Prostate gland (tissue), 2 donors: ENCODE results near the gene HEG1. TPM values are rescaled to one million over a fixed set of nuclear protein-coding genes. Genes with fewer than 3 reads are reported as not detected.
"Not testable (repeated sequence)": the region's sequence is repeated elsewhere in the genome, so short reads cannot be mapped to it uniquely, and the experiment has no call there.

ENCODE experiments used
- DNase-seq: peaks from one replicate; pipeline ENCODE4 v3.0.0-alpha.2; 2019; ENCODE audit warnings: low spot score
- H3K27ac ChIP-seq, 2 donors: fragments of 200-600 bp; sonication (generic); 2 replicates each; pipeline ENCODE4 v1.5.1; 2017 to 2019
- H3K27me3 ChIP-seq: fragments of 200-600 bp; sonication (generic); replicated peaks from 2 replicates; pipeline ENCODE4 v1.5.1; 2019; ENCODE audit not compliant: insufficient read depth
- H3K36me3 ChIP-seq, 2 donors: fragments of 200-600 bp; sonication (generic); 1 replicate in 1 of 2; 2 replicates in 1 of 2; pipeline versions ENCODE4 v1.5.1 to v1.8.1; 2017 to 2019
- H3K4me1 ChIP-seq: fragments of 200-600 bp; sonication (generic); replicated peaks from 2 replicates; pipeline ENCODE4 v1.5.1; 2019
- H3K4me3 ChIP-seq, 2 donors: fragments of 200-600 bp; sonication (generic); 2 replicates each; pipeline ENCODE4 v1.5.1; 2017 to 2019
- H3K9me3 ChIP-seq: fragments of 200-600 bp; sonication (generic); 2 replicates; pipeline ENCODE4 v1.5.1; 2017
- CTCF ChIP-seq, 4 experiments: fragments of 200-600 bp in 2 of 4; fragments of 450-650 bp in 2 of 4; sonication (generic) in 2 of 4; IDR thresholded peaks; 1 replicate in 3 of 4; 2 replicates in 1 of 4; pipeline ENCODE4 v1.5.1; 2016 to 2019; ENCODE audit warnings: antibody characterized with exemption in 4 of 4, mild to moderate bottlenecking in 2 of 4, moderate library complexity in 2 of 4
- POLR2A ChIP-seq: fragments of 450-650 bp; IDR thresholded peaks from one replicate; pipeline ENCODE4 v1.6.1; 2016; ENCODE audit warnings: antibody characterized with exemption, mild to moderate bottlenecking
- POLR2AphosphoS5 ChIP-seq: sonication (generic); formaldehyde crosslinking; IDR thresholded peaks from one replicate; pipeline ENCODE4 v1.6.1; 2017; ENCODE audit warnings: antibody characterized with exemption
- WGBS: methylation state at CpG from one replicate; pipeline ENCODE4 v1.1.5; 2018; 5-methylcytosine and 5-hydroxymethylcytosine counted together
- intact Hi-C: fragments of 100-400 bp; cut with DNase I; formaldehyde crosslinking; loops from one replicate; pipeline ENCODE4 v1.14.2; 2022
- total RNA-seq, 2 donors: library from RNA; depleted of rRNA; stranded (reverse); fragments of >200 nt; gene quantifications; one replicate each; pipeline ENCODE4 v1.1.0, GENCODE V29; 2016

The HEG1 gene
- total RNA-seq, 2 donors from 2014 or later: 27.5 to 130 TPM

GRCh38 chr3:124963755-124964154 is 92.0 kb downstream of the HEG1 start:
- 42% methylated on average over 3 of the region's 3 CpGs for WGBS
- Histone ChIP-seq H3K36me3 (no peaks in the 10 kb centered on the region), H3K4me1 (no peaks in the 10 kb centered on the region), H3K9me3 (no peaks in the 10 kb centered on the region), H3K27ac (no peak overlapping the region), H3K4me3 (no peak overlapping the region), H3K27me3 (no peaks in the 10 kb centered on the region)
- intact Hi-C loops: no loop called here
- TF ChIP-seq CTCF (IDR thresholded peaks at IDR 0.05) (no peak), POLR2A (no peak), POLR2AphosphoS5 (no peak)
- DNase-seq: no peak

- no peaks in the 10 kb centered on the region for H3K9me3 ChIP-seq
- TF ChIP-seq POLR2A (no peak), CTCF (IDR thresholded peaks at IDR 0.05) (no peak), POLR2AphosphoS5 (no peak)
- H3K27ac ChIP-seq: no peak overlapping the region
- H3K4me1 ChIP-seq: no peaks in the 10 kb centered on the region
- no peak overlapping the region for H3K4me3 ChIP-seq
- intact Hi-C loops: no loop called here
- WGBS: 98% methylated on average over 2 of the region's 2 CpGs
- H3K36me3 ChIP-seq: no peaks in the 10 kb centered on the region
- H3K27me3 ChIP-seq: no peaks in the 10 kb centered on the region
- no peak for DNase-seq
Measured at GRCh38 chr3:124962403-124962940, 93.3 kb downstream of the HEG1 start.

GRCh38 chr3:124960698-124961097 is 95.1 kb downstream of the HEG1 start:
- no peak overlapping the region for H3K27ac ChIP-seq
- no peaks in the 10 kb centered on the region for H3K27me3 ChIP-seq
- no peak for DNase-seq
- no peaks in the 10 kb centered on the region for H3K9me3 ChIP-seq
- TF ChIP-seq CTCF (IDR thresholded peaks at IDR 0.05) (no peak), POLR2AphosphoS5 (no peak), POLR2A (no peak)
- 85% methylated on average over 5 of the region's 5 CpGs for WGBS
- H3K4me1 ChIP-seq: no peaks in the 10 kb centered on the region
- no peaks in the 10 kb centered on the region for H3K36me3 ChIP-seq
- H3K4me3 ChIP-seq: no peak overlapping the region
- intact Hi-C loops: no loop called here

- Histone ChIP-seq H3K4me1 (no peaks in the 10 kb centered on the region), H3K27me3 (no peaks in the 10 kb centered on the region), H3K36me3 (no peaks in the 10 kb centered on the region), H3K27ac (no peak overlapping the region), H3K4me3 (no peak overlapping the region), H3K9me3 (no peaks in the 10 kb centered on the region)
- TF ChIP-seq POLR2A (no peak), POLR2AphosphoS5 (no peak), CTCF (IDR thresholded peaks at IDR 0.05) (no peak)
- intact Hi-C loops: no loop called here
- DNase-seq: no peak
- whole genome bisulfite sequencing: 45% methylated on average over 3 of the region's 3 CpGs
Measured at GRCh38 chr3:124960105-124960504, 95.7 kb downstream of the HEG1 start.

- H3K36me3 ChIP-seq, H3K27ac ChIP-seq, H3K4me3 ChIP-seq, H3K9me3 ChIP-seq, H3K4me1 ChIP-seq, intact Hi-C loops, H3K27me3 ChIP-seq, DNase-seq: not testable (repeated sequence)
- WGBS: 93% methylated on average over 4 of the region's 4 CpGs
Measured at GRCh38 chr3:124957951-124958350, 97.8 kb downstream of the HEG1 start.
